Measurements from ENCODE around the gene ACTA2.

DNA sequence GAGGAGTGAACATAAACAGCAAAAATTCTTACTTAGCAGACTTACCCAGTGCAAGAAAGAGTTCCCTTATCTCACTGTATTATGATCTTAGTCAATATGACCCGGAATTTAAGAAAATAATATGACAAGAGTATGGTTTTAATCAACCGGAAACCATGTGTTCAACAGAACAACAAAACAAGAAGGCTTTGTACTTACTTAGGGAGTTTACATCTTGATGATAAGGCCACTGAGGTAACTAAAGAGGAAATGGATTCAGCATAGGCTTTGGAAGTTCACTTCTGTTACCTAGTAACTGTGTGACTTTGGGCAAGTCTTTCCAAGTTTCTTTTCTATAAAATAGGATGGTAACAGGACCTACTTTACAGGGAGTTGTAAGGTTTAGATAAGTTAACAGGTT lies 30.6 kb upstream of the ACTA2 start:
- TF ChIP-seq, protein P1, sequence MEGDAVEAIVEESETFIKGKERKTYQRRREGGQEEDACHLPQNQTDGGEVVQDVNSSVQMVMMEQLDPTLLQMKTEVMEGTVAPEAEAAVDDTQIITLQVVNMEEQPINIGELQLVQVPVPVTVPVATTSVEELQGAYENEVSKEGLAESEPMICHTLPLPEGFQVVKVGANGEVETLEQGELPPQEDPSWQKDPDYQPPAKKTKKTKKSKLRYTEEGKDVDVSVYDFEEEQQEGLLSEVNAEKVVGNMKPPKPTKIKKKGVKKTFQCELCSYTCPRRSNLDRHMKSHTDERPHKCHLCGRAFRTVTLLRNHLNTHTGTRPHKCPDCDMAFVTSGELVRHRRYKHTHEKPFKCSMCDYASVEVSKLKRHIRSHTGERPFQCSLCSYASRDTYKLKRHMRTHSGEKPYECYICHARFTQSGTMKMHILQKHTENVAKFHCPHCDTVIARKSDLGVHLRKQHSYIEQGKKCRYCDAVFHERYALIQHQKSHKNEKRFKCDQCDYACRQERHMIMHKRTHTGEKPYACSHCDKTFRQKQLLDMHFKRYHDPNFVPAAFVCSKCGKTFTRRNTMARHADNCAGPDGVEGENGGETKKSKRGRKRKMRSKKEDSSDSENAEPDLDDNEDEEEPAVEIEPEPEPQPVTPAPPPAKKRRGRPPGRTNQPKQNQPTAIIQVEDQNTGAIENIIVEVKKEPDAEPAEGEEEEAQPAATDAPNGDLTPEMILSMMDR (IDR thresholded peaks at IDR 0.05), result no peak
- TF ChIP-seq EZH2 (IDR thresholded peaks at IDR 0.05; ENCODE audit: borderline replicate concordance, insufficient read depth, low read depth, low read length, poor library complexity, severe bottlenecking), result no peak
